ENCODE measurements around the gene HDAC3.

GRCh38 chr5:141647242-141647641 is 10.6 kb upstream of the HDAC3 start:
- no peak for TF ChIP-seq CTCF (IDR thresholded peaks at IDR 0.05)
- no peak for TF ChIP-seq POLR2A (IDR thresholded peaks at IDR 0.05)

Measured in vagina (tissue), 2 donors.